K562 (cell line): ENCODE results near the gene ALKBH3.

ENCODE experiments used
- CHD2 ChIP-seq: IDR thresholded peaks from 2 replicates; pipeline ENCODE4 v1.6.1; 2011; ENCODE audit warnings: low read depth, low read length
- EZH2 ChIP-seq: IDR thresholded peaks from 2 replicates; pipeline ENCODE4 v1.6.1; 2012; ENCODE audit warnings: low read depth, mild to moderate bottlenecking, inconsistent platforms, low read length, borderline replicate concordance
- FIP1L1 ChIP-seq: fragments of 200-400 bp; formaldehyde crosslinking; IDR thresholded peaks from 2 replicates; pipeline ENCODE4 v1.6.1; 2018; ENCODE audit warnings: mild to moderate bottlenecking, low read depth, low read length; ENCODE audit not compliant: poor library complexity, severe bottlenecking
- FOXJ3 ChIP-seq: sonication (generic); formaldehyde crosslinking; IDR thresholded peaks from 2 replicates; pipeline ENCODE4 v1.4.0; 2020; ENCODE audit warnings: mild to moderate bottlenecking, missing genetic modification reagents
- NCOA1 ChIP-seq: fragments of 450-650 bp; IDR thresholded peaks from 2 replicates; pipeline ENCODE4 v1.6.1; 2016; ENCODE audit warnings: low read depth
- NFRKB ChIP-seq: fragments of 450-650 bp; IDR thresholded peaks from 2 replicates; pipeline ENCODE4 v1.6.1; 2016; ENCODE audit warnings: low read depth
- RBBP5 ChIP-seq: fragments of 200-600 bp; sonication (generic); IDR thresholded peaks from 2 replicates; pipeline ENCODE4 v1.6.1; 2012; ENCODE audit warnings: borderline replicate concordance, mild to moderate bottlenecking, low read length, control low read depth, inconsistent platforms; ENCODE audit not compliant: insufficient read depth, poor library complexity, severe bottlenecking
- SETDB1 ChIP-seq: IDR thresholded peaks from one replicate; pipeline ENCODE4 v1.6.1; 2012; ENCODE audit warnings: low read length, control low read depth, inconsistent platforms
- ZNF3 ChIP-seq: fragments of 250-450 bp; sonication (Bioruptor Pico); IDR thresholded peaks from 2 replicates; pipeline ENCODE4 v1.5.0; 2021; ENCODE audit warnings: mild to moderate bottlenecking, moderate library complexity
- ZNF589 ChIP-seq: fragments of 200-800 bp; sonication (Bioruptor generic); IDR thresholded peaks from 2 replicates; pipeline ENCODE4 v1.6.1; 2016; ENCODE audit warnings: low read depth, missing genetic modification characterization, missing compliant biosample characterization
- TF ChIP-seq, protein P1 (sequence below), 2 experiments: fragments of 450-650 bp in 1 of 2; sonication (generic) in 1 of 2; formaldehyde crosslinking in 1 of 2; IDR thresholded peaks in 1 of 2; conservative IDR thresholded peaks in 1 of 2; 2 replicates each; pipeline versions ENCODE4 v1.6.1 to v1.8.1; 2016 to 2023; ENCODE audit warnings: mild to moderate bottlenecking in 2 of 2, moderate library complexity in 2 of 2, inconsistent platforms in 1 of 2, missing genetic modification reagents in 1 of 2

DNA sequence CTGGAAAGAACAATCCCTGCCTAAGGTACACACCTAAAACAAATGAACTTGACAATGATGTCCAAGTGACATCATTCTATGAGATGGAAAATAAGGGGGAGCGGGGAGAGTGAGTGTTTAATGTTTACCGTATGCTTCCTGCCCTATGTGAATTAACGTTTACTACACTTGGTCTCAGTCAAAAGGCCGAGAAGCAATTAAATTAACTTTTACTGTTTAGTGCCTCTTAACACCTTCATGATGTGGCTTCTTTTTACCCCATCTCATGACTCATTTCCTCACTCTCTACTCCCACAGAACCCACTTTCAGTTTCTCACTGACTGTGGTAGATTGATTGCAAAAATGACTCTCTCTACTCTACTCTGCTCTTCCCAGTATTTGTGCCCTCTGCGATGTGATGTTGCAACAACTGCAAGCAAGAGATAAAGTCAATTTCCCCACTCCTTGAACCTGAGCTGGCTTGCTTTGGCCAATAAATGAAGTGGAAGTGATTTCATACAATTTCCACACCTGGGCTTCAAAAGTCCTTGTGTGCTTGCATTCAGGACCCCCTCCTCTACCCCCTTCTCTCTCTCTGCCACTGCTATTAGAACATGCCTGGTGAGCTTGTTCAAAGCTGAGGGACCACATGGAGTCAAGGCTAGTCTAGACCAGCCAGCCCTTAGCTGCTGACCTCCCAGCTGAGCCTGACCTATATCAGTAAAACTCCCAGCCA lies 11.6 kb upstream of the ALKBH3 start:
- TF ChIP-seq FOXJ3, result no peak
- no peak for TF ChIP-seq FIP1L1
- no peak for TF ChIP-seq ZNF3 (CRISPR knock-in tag)
- no peak for TF ChIP-seq SETDB1
- peak; percentile 88; the same call in 1 of the 2 replicates for TF ChIP-seq ZNF589
- peak; percentile 76; the same call in 1 of the 2 replicates for TF ChIP-seq NCOA1
- TF ChIP-seq, protein P1, sequence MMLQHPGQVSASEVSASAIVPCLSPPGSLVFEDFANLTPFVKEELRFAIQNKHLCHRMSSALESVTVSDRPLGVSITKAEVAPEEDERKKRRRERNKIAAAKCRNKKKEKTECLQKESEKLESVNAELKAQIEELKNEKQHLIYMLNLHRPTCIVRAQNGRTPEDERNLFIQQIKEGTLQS (IDR thresholded peaks at IDR 0.05), result peak; percentile 95
- TF ChIP-seq, protein P1 (CRISPR knock-in tag; conservative IDR thresholded peaks at IDR 0.05), result no peak; the same call in 1 of the 2 replicates
- no peak for TF ChIP-seq NFRKB
- TF ChIP-seq RBBP5, result no peak
- TF ChIP-seq EZH2, result no peak
- TF ChIP-seq CHD2, result no peak
